GM23338 (cell line): ENCODE measurements around the gene FAM163A.

Experiments used
- CTCF ChIP-seq, 2 experiments: fragments of 200-600 bp in 1 of 2; sonication (generic) in 1 of 2; conservative IDR thresholded peaks; 2 replicates each; pipeline versions ENCODE4 v1.5.1 to v1.6.1; 2016 to 2017; ENCODE audit warnings: antibody characterized with exemption in 2 of 2, low read depth in 2 of 2, mild to moderate bottlenecking in 2 of 2, moderate library complexity in 1 of 2
- EZH2 ChIP-seq: fragments of 200-600 bp; sonication (generic); IDR thresholded peaks from one replicate; pipeline ENCODE4 v1.8.0; 2017; ENCODE audit warnings: antibody characterized with exemption, mild to moderate bottlenecking, low read depth; ENCODE audit not compliant: unreplicated experiment
- POLR2AphosphoS5 ChIP-seq: IDR thresholded peaks from 2 replicates; pipeline ENCODE4 v1.6.1; 2016; ENCODE audit warnings: antibody characterized with exemption, low read depth
- ZNF114 ChIP-seq: fragments of 250-450 bp; sonication (Bioruptor Pico); IDR thresholded peaks from 2 replicates; pipeline ENCODE4 v1.5.0; 2020; ENCODE audit warnings: mild to moderate bottlenecking, moderate library complexity
- TF ChIP-seq, protein P1 (sequence below): IDR thresholded peaks from one replicate; pipeline ENCODE4 v1.6.1; 2018; ENCODE audit warnings: antibody characterized with exemption; ENCODE audit not compliant: unreplicated experiment

GRCh38 chr1:179818743-179819173 is 75.7 kb downstream of the FAM163A start:
- TF ChIP-seq CTCF (conservative IDR thresholded peaks at IDR 0.05; ENCODE audit: low read depth in 2 of 2), result no peak
- TF ChIP-seq, protein P1, sequence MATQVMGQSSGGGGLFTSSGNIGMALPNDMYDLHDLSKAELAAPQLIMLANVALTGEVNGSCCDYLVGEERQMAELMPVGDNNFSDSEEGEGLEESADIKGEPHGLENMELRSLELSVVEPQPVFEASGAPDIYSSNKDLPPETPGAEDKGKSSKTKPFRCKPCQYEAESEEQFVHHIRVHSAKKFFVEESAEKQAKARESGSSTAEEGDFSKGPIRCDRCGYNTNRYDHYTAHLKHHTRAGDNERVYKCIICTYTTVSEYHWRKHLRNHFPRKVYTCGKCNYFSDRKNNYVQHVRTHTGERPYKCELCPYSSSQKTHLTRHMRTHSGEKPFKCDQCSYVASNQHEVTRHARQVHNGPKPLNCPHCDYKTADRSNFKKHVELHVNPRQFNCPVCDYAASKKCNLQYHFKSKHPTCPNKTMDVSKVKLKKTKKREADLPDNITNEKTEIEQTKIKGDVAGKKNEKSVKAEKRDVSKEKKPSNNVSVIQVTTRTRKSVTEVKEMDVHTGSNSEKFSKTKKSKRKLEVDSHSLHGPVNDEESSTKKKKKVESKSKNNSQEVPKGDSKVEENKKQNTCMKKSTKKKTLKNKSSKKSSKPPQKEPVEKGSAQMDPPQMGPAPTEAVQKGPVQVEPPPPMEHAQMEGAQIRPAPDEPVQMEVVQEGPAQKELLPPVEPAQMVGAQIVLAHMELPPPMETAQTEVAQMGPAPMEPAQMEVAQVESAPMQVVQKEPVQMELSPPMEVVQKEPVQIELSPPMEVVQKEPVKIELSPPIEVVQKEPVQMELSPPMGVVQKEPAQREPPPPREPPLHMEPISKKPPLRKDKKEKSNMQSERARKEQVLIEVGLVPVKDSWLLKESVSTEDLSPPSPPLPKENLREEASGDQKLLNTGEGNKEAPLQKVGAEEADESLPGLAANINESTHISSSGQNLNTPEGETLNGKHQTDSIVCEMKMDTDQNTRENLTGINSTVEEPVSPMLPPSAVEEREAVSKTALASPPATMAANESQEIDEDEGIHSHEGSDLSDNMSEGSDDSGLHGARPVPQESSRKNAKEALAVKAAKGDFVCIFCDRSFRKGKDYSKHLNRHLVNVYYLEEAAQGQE, result no peak
- no peak for TF ChIP-seq POLR2AphosphoS5
- TF ChIP-seq ZNF114 (CRISPR knock-in tag), result no peak
- TF ChIP-seq EZH2, result no peak
